Activated CD4-positive, alpha-beta T cell treated with anti-CD3 and anti-CD28 coated beads, Interleukin-2, amount 50 U/mL, for 16 hours (primary cell): ENCODE measurements around the gene FUT8.

Experiments
- DNase-seq: peaks from one replicate; pipeline ENCODE4 v3.0.0-alpha.2; 2020

The FUT8 gene

GRCh38 chr14:65783101-65783500, 370.6 kb downstream of the FUT8 start:
- DNase-seq = no peak

- no peak for DNase-seq
These were observed 371.0 kb downstream of the FUT8 start for GRCh38 chr14:65783576-65783975.

GRCh38 chr14:65784574-65784973, 372.0 kb downstream of the FUT8 start:
- no peak for DNase-seq

- no peak for DNase-seq
These were observed 374.9 kb downstream of the FUT8 start for GRCh38 chr14:65787461-65787860.

- no peak for DNase-seq
These were observed 376.3 kb downstream of the FUT8 start for GRCh38 chr14:65788876-65789275.

GRCh38 chr14:65789363-65789762, 376.8 kb downstream of the FUT8 start:
- no peak for DNase-seq

GRCh38 chr14:65790172-65790815, 377.8 kb downstream of the FUT8 start:
- DNase-seq = no peak

- DNase-seq = no peak
These were observed 378.9 kb downstream of the FUT8 start for GRCh38 chr14:65791191-65791981.

- DNase-seq = no peak
These were observed 379.8 kb downstream of the FUT8 start for GRCh38 chr14:65792208-65792905.
